Left cardiac atrium (tissue), 4 donors: ENCODE results near the gene GGCT. TPM values are rescaled to one million over a fixed set of nuclear protein-coding genes. Genes with fewer than 3 reads are reported as not detected.

Experiments used
- ATAC-seq, 2 donors: fragments of 200-7000 bp; cut with Tn5 transposase; one replicate each; pipeline ENCODE4 v1.9.1; 2020; ENCODE audit warnings: mild to moderate bottlenecking in 2 of 2, moderate library complexity in 2 of 2
- DNase-seq: peaks from one replicate; pipeline ENCODE4 v3.0.0-alpha.2; 2020
- intact Hi-C, 2 donors: fragments of 100-400 bp; cut with DNase I; formaldehyde crosslinking; loops; one replicate each; pipeline versions ENCODE4 v1.14.1 to v1.15.1; 2022 to 2023
- total RNA-seq, 2 donors: library from RNA; stranded (reverse); fragmentation: NEBNext Ultra II Directional; extraction: Animal tissue kit (Norgen Biotek cat#: 25700); gene quantifications; one replicate each; pipeline ENCODE4 v1.2.1, GENCODE V29; 2021
- donor health status: DM: no; HTN: yes; CAD: no.
- donor health status: DM: no; HTN: yes; CAD: no; lungs with severe emphysema.
- donor health status: DM: yes; HTN: yes; CAD: no.
- donor health status: Dilated cardiomyopathy.

The GGCT gene
- total RNA-seq, 2 donors from 2014 or later, result 22.0 to 31.7 TPM

DNA sequence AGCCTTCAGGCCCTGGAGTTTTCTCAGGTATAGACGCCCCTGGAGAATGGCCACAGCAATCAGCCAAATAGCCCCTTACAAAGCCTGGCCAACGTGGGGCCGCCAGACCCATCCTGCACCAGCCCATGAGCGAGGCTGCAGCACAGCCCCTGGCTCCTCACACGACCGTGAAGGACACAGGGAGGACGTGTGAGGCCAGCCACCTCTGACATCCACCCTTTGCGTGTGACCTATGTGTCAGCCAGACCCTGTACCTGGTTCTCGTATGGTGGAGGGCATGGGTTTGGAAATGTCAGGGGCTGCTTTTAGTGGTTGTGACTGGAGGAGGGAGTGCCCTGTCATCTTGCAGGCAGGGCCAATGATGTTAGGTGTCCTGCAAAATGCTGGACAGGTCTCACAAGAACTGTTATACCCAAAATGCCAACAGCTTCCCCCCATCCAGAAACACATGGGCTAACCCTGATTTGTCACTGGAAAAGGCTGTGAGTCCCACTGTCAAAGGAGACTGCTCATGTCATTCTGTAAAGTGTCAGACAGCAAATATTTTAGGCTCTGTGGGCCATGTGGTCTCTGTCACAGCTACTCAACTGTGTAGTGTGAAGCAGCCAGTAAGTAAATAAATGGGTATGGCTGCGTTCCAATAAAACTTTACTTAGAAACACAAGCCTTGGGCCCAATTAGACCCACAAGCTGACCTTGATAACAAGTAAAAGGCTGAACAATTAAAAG is 56.0 kb downstream of the GGCT start:
- peak; percentile 81 to 83 for ATAC-seq
- intact Hi-C loops, result loop anchor here in 1 of 2 donors (10.0 kb wide), 1 partner anchor 56 kb away; the partner anchor contains the start of gene GGCT
- no peak for DNase-seq

DNA sequence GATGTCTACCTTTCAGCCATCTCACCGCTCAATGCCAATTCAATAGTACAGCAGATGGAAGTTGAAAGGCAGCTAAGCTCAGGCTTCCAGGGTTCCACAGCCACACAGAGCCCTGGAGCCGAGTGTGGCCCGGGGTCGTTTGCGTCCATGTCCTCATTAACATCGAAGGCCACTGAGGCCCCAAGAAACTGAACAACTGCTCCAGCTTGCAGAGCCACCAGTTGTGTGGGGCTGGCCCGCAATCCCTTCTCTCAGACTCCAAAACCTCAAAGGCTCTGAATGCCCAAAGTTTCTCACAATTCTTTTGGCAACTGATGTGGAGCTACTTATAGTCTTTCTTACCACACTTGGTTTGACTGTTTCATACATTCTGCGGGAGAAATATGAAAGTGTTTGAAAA is 57.2 kb downstream of the GGCT start:
- no peak for DNase-seq
- intact Hi-C loops, result loop anchor here in 1 of 2 donors (10.0 kb wide), 1 partner anchor 57 kb away; the partner anchor contains the start of gene GGCT
- ATAC-seq, result no peak

Other genes with a start within 250 kb of the GGCT start
- 10 to 100 TPM in 1 of 2 donors, 1 to 10 TPM in 1; 7.7 to 10.2 TPM for gene ZNRF2, start 220.2 kb downstream of the GGCT start, total RNA-seq
- 10 to 100 TPM; 10.6 to 18.1 TPM for gene NOD1, start 26.0 kb downstream of the GGCT start, total RNA-seq
- gene GARS1, start 90.0 kb upstream of the GGCT start, total RNA-seq, result 10 to 100 TPM; 38.8 to 62.0 TPM
- under 1 TPM; 0.16 to 0.44 TPM for gene CRHR2, start 177.6 kb upstream of the GGCT start, total RNA-seq
- 10 to 100 TPM; 47.7 to 94.5 TPM for gene INMT, start 247.3 kb upstream of the GGCT start, total RNA-seq